ENCODE results near the gene SNX17. TPM values are rescaled to one million over a fixed set of nuclear protein-coding genes. Genes with fewer than 3 reads are reported as not detected.

SNX17 gene
- total RNA-seq, 3 donors from 2014 or later (not counting 1 experiment from before 2014, with no cell fraction given) = 96.3 to 107 (median 100) TPM

GRCh38 chr2:27376151-27376865, 5.9 kb downstream of the SNX17 start:
- Histone ChIP-seq H3K36me3 (ENCODE audit: control insufficient read depth, insufficient read depth, low read length) (peaks cover 46% of the 10 kb centered on the region), H3K9me3 (ENCODE audit: control insufficient read depth, insufficient read depth, low read length) (no peaks in the 10 kb centered on the region), H3K4me3 (ENCODE audit: low read length) (no peak overlapping the region), H3K4me1 (ENCODE audit: control insufficient read depth, insufficient read depth, low read length) (peaks cover 33% of the 10 kb centered on the region), H3K27ac (ENCODE audit: low read length) (no peak overlapping the region), H3K27me3 (ENCODE audit: control insufficient read depth, insufficient read depth, low read length) (no peaks in the 10 kb centered on the region)
- ATAC-seq (no peak), DNase-seq (no peak)
- Mint-ChIP-seq H3K36me3 (no peaks in the 10 kb centered on the region), H3K27me3 (ENCODE audit: low read depth in 2 of 2) (no peaks in the 10 kb centered on the region), H3K27ac (peak overlapping the region in 1 of 2 donors; percentile 41), H3K4me1 (peaks cover 35 to 40% of the 10 kb centered on the region in 2 donors), H3K4me3 (no peak overlapping the region), H3K9me3 (no peaks in the 10 kb centered on the region)
- no peak for TF ChIP-seq CTCF (IDR thresholded peaks at IDR 0.05)
- intact Hi-C loops (cut with micrococcal nuclease) = no loop called here
- 96% methylated on average over 16 of the region's 16 CpGs for WGBS (ENCODE audit: insufficient coverage)

GRCh38 chr2:27376866-27377617, 6.6 kb downstream of the SNX17 start:
- Mint-ChIP-seq H3K9me3 (no peaks in the 10 kb centered on the region), H3K4me3 (no peak overlapping the region), H3K4me1 (peaks cover 33 to 34% of the 10 kb centered on the region in 2 donors), H3K27me3 (ENCODE audit: low read depth in 2 of 2) (no peaks in the 10 kb centered on the region), H3K27ac (peak overlapping the region in 1 of 2 donors; percentile 41), H3K36me3 (no peaks in the 10 kb centered on the region)
- intact Hi-C loops (cut with micrococcal nuclease) = no loop called here
- no peak overlapping the region for H3K27ac ChIP-seq (ENCODE audit: low read length)
- ATAC-seq = no peak
- no peaks in the 10 kb centered on the region for H3K9me3 ChIP-seq (ENCODE audit: control insufficient read depth, insufficient read depth, low read length)
- H3K27me3 ChIP-seq (ENCODE audit: control insufficient read depth, insufficient read depth, low read length) = no peaks in the 10 kb centered on the region
- peaks cover 27% of the 10 kb centered on the region for H3K4me1 ChIP-seq (ENCODE audit: control insufficient read depth, insufficient read depth, low read length)
- no peak for DNase-seq
- 93% methylated on average over 10 of the region's 10 CpGs for WGBS (ENCODE audit: insufficient coverage)
- TF ChIP-seq CTCF (IDR thresholded peaks at IDR 0.05) = no peak
- peaks cover 53% of the 10 kb centered on the region for H3K36me3 ChIP-seq (ENCODE audit: control insufficient read depth, insufficient read depth, low read length)
- H3K4me3 ChIP-seq (ENCODE audit: low read length) = no peak overlapping the region

- ATAC-seq = no peak
- Histone ChIP-seq H3K4me3 (ENCODE audit: low read length) (no peak overlapping the region), H3K4me1 (ENCODE audit: control insufficient read depth, insufficient read depth, low read length) (peaks cover 23% of the 10 kb centered on the region), H3K36me3 (ENCODE audit: control insufficient read depth, insufficient read depth, low read length) (peaks cover 59% of the 10 kb centered on the region), H3K9me3 (ENCODE audit: control insufficient read depth, insufficient read depth, low read length) (no peaks in the 10 kb centered on the region), H3K27me3 (ENCODE audit: control insufficient read depth, insufficient read depth, low read length) (no peaks in the 10 kb centered on the region), H3K27ac (ENCODE audit: low read length) (no peak overlapping the region)
- H3K27me3 Mint-ChIP-seq (ENCODE audit: low read depth in 2 of 2) = no peaks in the 10 kb centered on the region
- no peaks in the 10 kb centered on the region for H3K36me3 Mint-ChIP-seq
- H3K4me3 Mint-ChIP-seq = no peak overlapping the region
- H3K9me3 Mint-ChIP-seq = no peaks in the 10 kb centered on the region
- DNase-seq = no peak
- TF ChIP-seq CTCF (IDR thresholded peaks at IDR 0.05) = no peak
- H3K27ac Mint-ChIP-seq = peak overlapping the region in 1 of 2 donors; percentile 41
- WGBS (ENCODE audit: insufficient coverage) = 94% methylated on average over 18 of the region's 18 CpGs
- intact Hi-C loops (cut with micrococcal nuclease) = no loop called here
- H3K4me1 Mint-ChIP-seq = peaks cover 29 to 30% of the 10 kb centered on the region in 2 donors
Measured at GRCh38 chr2:27377618-27378095, 7.2 kb downstream of the SNX17 start.
